Activated naive CD8-positive, alpha-beta T cell treated with anti-CD3 and anti-CD28 coated beads, Interleukin-2, amount 50 U/mL, for 24 hours (primary cell): Measurements from ENCODE around the gene ZNF354B.
"Not testable (repeated sequence)": the region's sequence is repeated elsewhere in the genome, so short reads cannot be mapped to it uniquely, and the experiment has no call there.

Experiments used
- ATAC-seq: fragments of 150-1000 bp; cut with Tn5 transposase; one replicate; pipeline ENCODE4 v1.10.0; 2021
- DNase-seq: peaks from one replicate; pipeline ENCODE4 v3.0.0; 2021
- H3K27ac Mint-ChIP-seq: one replicate; pipeline ENCODE4 v1.8.0; 2021; ENCODE audit warnings: mild to moderate bottlenecking, mixed read lengths
- H3K27me3 Mint-ChIP-seq: one replicate; pipeline ENCODE4 v1.8.0; 2021; ENCODE audit warnings: mixed read lengths
- H3K36me3 Mint-ChIP-seq: one replicate; pipeline ENCODE4 v1.8.0; 2021; ENCODE audit warnings: low read depth, mixed read lengths
- H3K4me1 Mint-ChIP-seq: one replicate; pipeline ENCODE4 v1.8.0; 2021; ENCODE audit warnings: mixed read lengths
- H3K4me3 Mint-ChIP-seq: one replicate; pipeline ENCODE4 v1.8.0; 2021; ENCODE audit warnings: mild to moderate bottlenecking, moderate library complexity, mixed read lengths
- H3K9me3 Mint-ChIP-seq: one replicate; pipeline ENCODE4 v1.8.0; 2021; ENCODE audit warnings: mixed read lengths

ZNF354B gene

DNA sequence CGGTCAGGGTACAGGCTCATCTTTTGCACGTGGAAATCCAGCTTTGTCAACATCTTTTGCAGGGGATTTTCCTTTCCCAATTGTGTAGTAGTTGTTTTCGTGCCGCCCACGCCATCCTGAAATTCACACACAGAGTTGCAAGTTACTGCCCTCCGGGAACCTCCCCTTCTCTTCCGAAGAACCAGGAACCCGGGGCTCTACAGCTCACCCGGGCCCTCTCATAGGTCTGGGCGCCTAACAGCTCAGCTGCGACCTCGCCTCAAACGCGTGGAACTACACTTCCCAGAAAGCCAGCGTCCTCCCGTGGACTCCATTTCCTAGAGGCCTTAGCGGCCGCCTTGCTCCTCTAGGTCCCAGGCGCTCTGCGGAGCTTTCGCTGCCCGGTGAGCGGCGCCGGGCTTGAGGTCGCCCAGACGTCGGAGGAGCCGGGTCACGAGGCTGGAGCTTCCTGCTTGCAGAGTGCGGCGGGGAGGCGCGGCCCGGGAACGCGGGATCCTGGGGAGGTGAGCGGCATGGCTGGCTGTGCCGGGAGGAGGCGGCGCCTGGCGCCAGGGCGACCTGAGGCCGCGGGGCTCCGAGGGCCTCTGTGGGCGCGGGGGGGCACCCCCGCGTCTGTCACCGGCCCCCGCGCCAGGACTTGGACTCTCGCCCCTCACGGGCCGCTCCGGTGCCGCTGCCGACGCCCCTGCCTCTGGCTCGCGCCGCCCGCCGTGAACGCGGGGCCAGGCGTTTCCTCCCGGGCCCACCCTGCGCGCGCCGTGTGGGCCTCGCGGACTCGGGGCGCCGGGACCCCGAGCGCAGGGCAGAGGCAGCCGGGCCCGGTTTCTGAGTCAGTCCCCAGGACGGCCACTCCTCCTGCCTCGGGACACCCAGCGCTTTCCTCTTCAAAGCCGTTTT, at the start of gene ZNF354B:
Gene ZNF354B (plus strand): TSS at position 329 of the 897 bp plus-strand sequence. CDS start 1,095 bp downstream, outside the sequence.
- Mint-ChIP-seq H3K4me3 (peak within 1 kb of the TSS; percentile 86), H3K27me3 (peaks cover under 1% of the 10 kb centered on the region), H3K36me3 (peaks cover 24% of the 10 kb centered on the region), H3K27ac (peak within 1 kb of the TSS; percentile 85), H3K4me1 (peaks cover 24% of the 10 kb centered on the region), H3K9me3 (no peaks in the 10 kb centered on the region)
- peak; percentile 98 for ATAC-seq
- peak; percentile 78 for DNase-seq

DNA sequence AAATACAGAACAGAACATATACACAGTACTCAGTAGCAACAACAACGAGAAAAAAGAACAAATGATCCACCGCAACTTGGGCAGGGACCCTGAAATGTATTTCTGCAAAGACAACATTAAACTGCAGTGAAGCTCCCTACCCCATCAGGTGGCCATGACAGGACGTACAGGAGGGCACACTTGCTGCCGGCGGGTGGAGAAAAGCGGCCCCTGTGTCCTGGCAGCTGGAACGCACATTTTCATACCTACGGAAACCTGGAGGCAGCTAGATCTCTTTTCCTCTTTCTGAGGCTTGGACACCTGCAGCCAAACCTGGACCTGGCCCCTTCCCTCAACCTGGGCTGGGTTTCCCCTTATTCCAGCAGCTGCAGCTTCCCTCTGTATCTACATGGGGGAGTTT, 42.2 kb upstream of the ZNF354B start:
- Mint-ChIP-seq H3K4me3 (no peak overlapping the region), H3K4me1 (no peaks in the 10 kb centered on the region), H3K9me3 (no peaks in the 10 kb centered on the region), H3K36me3 (no peaks in the 10 kb centered on the region), H3K27ac (no peak overlapping the region), H3K27me3 (no peaks in the 10 kb centered on the region)
- no peak for ATAC-seq
- DNase-seq: no peak

DNA sequence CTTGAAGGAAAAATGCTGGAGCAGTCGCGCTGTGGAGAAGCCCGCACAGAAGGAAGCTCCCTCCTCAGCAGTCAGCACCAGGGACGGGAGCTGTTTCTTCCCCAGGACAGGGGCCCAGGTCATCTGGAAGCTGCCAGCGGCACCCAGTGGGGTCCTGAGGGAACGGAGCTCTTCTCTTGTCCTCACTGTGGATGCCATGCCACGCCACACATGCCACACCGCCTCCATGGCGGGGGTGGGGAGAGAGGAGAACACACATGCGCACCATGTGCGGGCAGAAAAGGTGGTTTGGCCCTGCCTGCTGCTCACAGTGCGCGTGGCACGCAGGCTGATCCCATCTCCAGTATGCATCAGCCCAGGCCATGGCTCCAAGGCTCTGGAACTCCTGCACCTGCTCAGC, 41.7 kb upstream of the ZNF354B start:
- Mint-ChIP-seq H3K4me1 (no peaks in the 10 kb centered on the region), H3K9me3 (no peaks in the 10 kb centered on the region), H3K27me3 (no peaks in the 10 kb centered on the region), H3K4me3 (no peak overlapping the region), H3K27ac (no peak overlapping the region), H3K36me3 (no peaks in the 10 kb centered on the region)
- ATAC-seq (no peak), DNase-seq (no peak)

DNA sequence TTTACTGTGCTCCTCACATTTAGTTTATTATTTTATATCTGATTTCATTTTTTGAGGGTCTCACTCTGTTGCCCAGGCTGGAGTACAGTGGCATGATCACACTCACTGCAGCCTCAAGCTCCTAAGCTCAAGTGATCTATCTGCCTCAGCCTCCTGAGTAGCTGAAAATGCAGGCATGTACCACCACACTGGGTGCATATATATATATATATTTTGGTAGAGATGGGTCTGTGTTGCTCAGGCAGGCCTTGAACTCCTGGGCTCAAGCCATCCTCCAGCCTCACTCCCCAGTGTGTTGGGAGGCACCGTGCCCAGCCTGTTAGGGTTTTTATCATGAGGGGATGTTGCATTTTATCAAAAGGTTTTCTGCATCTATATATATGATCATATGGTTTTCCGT, 39.8 kb upstream of the ZNF354B start:
- Mint-ChIP-seq H3K4me1 (no peaks in the 10 kb centered on the region), H3K9me3 (no peaks in the 10 kb centered on the region), H3K4me3 (no peak overlapping the region), H3K27ac (no peak overlapping the region), H3K36me3 (no peaks in the 10 kb centered on the region), H3K27me3 (no peaks in the 10 kb centered on the region)
- DNase-seq (no peak), ATAC-seq (no peak)

DNA sequence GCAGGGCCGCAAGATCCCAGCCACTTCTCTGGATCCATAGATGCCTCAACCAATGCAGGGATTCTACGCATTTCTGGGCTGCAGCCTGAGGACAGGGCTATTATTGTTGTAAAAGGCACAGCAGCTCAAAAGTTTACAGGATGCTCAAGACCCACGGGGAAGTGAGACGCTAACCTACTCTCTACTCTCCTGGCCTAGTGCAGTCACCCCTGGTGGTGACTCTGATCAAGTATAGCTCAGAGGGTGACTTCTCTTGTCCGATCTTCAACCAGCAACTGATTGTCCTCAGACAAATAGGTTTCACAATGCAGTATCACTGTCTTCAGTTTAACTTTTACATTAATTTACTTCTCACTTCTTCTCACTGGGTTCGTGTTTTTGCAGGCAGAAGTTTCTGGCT, 34.3 kb upstream of the ZNF354B start:
- no peak for DNase-seq
- no peaks in the 10 kb centered on the region for H3K36me3 Mint-ChIP-seq
- no peak overlapping the region for H3K27ac Mint-ChIP-seq
- ATAC-seq: no peak
- H3K4me1 Mint-ChIP-seq: no peaks in the 10 kb centered on the region
- H3K4me3 Mint-ChIP-seq: no peak overlapping the region
- H3K27me3 Mint-ChIP-seq: no peaks in the 10 kb centered on the region
- H3K9me3 Mint-ChIP-seq: no peaks in the 10 kb centered on the region

DNA sequence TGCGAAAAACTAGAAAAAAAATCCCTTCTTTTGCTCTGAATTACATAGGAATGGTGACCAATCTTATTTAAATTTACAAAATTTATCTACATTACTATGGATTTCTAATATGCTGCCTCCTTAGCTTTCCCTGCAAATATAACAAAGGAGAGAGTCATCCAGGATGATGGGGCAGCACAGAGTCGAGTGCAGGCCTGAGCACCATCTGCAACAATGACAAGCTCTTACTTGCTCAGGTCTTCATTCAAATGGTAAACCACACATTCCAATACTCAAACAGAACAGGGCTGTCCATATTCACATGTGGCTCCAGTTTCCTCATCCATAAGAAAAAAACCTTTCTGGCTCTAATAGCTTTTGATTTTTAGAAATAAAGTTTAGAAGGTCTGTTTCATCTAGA, 33.5 kb upstream of the ZNF354B start:
- no peak overlapping the region for H3K4me3 Mint-ChIP-seq
- no peaks in the 10 kb centered on the region for H3K36me3 Mint-ChIP-seq
- no peaks in the 10 kb centered on the region for H3K9me3 Mint-ChIP-seq
- H3K4me1 Mint-ChIP-seq: no peaks in the 10 kb centered on the region
- ATAC-seq (no peak), DNase-seq (no peak)
- H3K27me3 Mint-ChIP-seq: no peaks in the 10 kb centered on the region
- no peak overlapping the region for H3K27ac Mint-ChIP-seq

DNA sequence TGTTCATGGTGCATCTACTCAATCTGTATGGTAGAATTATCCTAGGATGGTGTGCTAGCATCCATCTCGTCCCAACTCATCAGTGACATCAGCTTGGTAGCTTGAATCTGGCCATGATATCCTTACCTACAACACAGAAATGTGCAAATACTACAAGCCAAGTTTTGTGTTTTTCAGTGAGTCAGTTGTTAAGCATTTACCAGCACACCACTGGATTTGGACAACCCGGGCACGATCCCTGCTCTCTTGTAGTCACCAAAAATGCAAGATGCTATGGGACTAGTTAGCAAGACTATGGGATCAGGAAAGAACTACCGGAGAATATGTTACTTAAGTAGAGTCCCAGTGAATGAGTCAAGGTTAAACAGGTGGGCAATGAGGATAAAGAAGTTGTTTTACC, 32.1 kb upstream of the ZNF354B start:
- Mint-ChIP-seq H3K27me3 (no peaks in the 10 kb centered on the region), H3K9me3 (no peaks in the 10 kb centered on the region), H3K4me3 (no peak overlapping the region), H3K27ac (no peak overlapping the region), H3K36me3 (no peaks in the 10 kb centered on the region), H3K4me1 (no peaks in the 10 kb centered on the region)
- DNase-seq (no peak), ATAC-seq (no peak)

DNA sequence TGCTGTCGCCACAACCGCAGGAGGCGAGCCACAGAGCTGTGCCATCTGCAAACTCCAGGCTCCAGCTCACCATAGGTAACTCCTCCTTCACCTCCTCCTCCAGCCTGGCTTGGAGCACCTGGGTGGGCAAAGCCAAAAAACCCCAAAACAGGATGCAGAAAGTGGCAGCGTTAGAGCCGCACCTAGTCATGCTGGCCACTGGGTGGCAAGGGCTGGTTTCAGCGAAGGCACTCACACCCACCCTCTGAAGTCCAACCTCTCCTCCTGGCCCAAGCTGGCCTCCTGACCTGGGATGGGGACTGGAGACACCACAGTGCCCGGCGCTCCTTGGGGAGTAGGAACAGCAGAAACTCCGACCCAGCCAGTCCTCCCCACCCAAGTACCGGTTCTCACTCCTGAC, 28.7 kb upstream of the ZNF354B start:
- ATAC-seq (no peak), DNase-seq (no peak)
- no peak overlapping the region for H3K27ac Mint-ChIP-seq
- H3K9me3 Mint-ChIP-seq: no peaks in the 10 kb centered on the region
- no peaks in the 10 kb centered on the region for H3K4me1 Mint-ChIP-seq
- H3K4me3 Mint-ChIP-seq: no peak overlapping the region
- H3K27me3 Mint-ChIP-seq: no peaks in the 10 kb centered on the region
- H3K36me3 Mint-ChIP-seq: no peaks in the 10 kb centered on the region

DNA sequence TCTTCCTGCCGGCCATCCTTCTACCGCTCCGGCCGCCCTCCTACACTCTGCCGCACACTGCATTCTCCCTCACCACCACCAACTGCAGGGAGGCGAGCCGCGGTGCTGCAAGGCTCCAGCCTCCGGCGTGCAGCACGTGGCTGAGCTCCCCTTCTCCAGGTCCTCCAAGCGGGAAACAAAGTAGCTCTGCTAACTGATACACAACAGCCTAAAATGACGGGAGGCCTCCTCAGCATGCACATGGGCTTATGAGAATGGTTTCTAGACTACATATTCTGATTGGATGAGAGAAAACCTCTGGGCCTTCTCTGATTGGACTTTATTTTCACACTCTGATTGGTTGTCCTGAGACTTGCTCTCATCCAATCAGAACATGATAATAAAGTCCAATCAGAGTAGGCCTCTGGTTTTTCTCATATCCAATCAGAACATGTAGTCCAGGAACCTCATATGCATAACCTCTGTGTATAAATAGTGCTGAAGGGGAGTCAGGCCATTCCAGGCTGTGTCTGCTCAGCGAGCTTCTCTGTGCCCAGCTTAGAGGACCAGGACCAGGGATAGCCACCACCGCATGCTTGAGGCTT, 27.0 kb upstream of the ZNF354B start:
- DNase-seq: no peak
- no peaks in the 10 kb centered on the region for H3K9me3 Mint-ChIP-seq
- H3K4me1 Mint-ChIP-seq: no peaks in the 10 kb centered on the region
- no peak for ATAC-seq
- H3K4me3 Mint-ChIP-seq: no peak overlapping the region
- no peak overlapping the region for H3K27ac Mint-ChIP-seq
- no peaks in the 10 kb centered on the region for H3K27me3 Mint-ChIP-seq
- no peaks in the 10 kb centered on the region for H3K36me3 Mint-ChIP-seq

DNA sequence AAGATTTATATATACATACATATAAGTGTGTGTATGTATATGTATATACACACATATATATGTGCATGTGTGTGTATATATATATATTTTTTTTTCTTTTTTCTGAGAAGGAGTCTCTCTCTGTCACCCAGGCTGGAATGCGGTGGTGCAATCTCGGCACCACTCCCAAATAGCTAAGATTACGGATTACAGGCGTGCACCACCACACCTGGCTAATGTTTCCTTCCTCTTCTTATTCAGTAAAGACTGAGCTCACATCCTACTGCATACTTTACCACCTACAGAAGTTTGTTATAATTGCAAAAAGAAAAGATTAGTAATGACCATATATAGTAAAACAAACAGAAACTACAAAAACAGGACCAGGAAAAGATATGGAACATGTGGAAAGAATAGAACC, 23.1 kb upstream of the ZNF354B start:
- Mint-ChIP-seq H3K4me3 (no peak overlapping the region), H3K4me1 (no peaks in the 10 kb centered on the region)

DNA sequence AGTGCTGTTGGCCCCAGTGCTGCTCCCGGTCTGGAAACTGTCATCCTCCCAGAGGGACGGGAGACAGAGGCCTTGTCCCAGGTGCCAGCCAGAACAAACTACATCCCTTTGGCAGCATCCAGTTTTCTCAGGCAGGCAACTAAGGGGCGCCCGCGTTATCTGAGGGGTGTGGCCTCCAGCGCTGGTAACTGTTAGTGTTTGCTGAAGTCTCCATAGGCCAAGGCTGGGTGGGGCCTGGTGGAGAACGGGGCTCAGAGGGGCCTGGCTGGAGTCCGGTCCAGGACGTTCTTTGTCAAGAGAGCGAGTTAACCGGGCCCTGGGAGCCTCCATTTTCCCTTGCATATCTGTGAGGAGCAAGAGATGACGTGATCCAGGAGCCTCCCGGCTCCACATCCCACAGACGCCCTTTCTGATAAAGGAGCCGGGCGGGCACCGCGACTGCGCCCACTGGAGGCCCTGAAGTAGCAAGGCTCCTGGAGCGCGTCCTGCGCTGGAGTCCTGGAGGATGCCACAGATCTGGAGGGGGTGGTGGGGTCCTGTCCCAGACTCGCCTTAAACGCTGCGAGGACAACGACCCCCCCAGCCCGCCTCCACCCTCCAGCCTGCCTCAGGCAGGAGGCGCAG, 20.9 kb upstream of the ZNF354B start:
- not testable (repeated sequence) for H3K27me3 Mint-ChIP-seq, ATAC-seq, DNase-seq, H3K9me3 Mint-ChIP-seq, H3K4me3 Mint-ChIP-seq, H3K36me3 Mint-ChIP-seq, H3K4me1 Mint-ChIP-seq, H3K27ac Mint-ChIP-seq

More for the DNA sequence above, 23.1 kb upstream of the ZNF354B start:
- ATAC-seq: no peak
- H3K9me3 Mint-ChIP-seq: no peaks in the 10 kb centered on the region
- H3K27me3 Mint-ChIP-seq: no peaks in the 10 kb centered on the region
- no peaks in the 10 kb centered on the region for H3K36me3 Mint-ChIP-seq
- no peak for DNase-seq
- no peak overlapping the region for H3K27ac Mint-ChIP-seq

DNA sequence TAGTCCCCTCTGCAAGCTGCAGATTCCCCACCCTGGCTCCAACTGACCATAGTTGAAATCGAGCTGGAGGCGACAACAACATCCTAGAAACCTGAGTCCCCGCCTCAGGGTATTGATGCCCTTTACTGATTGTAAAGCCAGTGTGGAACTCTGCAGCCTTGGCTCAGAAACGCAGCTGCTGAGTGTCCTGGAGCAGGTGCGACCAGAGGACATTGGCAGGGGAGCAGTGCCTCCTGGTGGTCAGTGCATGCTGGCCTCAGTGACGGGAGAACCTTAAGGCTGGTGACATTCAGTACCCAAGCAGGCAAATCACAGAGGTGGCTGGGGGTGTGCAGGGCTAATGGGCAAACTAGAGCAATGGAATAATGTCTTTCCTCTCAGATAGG, 20.4 kb upstream of the ZNF354B start:
- ATAC-seq (no peak), DNase-seq (peak; percentile 54)
- no peaks in the 10 kb centered on the region for H3K9me3 Mint-ChIP-seq
- H3K4me3 Mint-ChIP-seq: no peak overlapping the region
- H3K4me1 Mint-ChIP-seq: no peaks in the 10 kb centered on the region
- no peak overlapping the region for H3K27ac Mint-ChIP-seq
- no peaks in the 10 kb centered on the region for H3K27me3 Mint-ChIP-seq
- H3K36me3 Mint-ChIP-seq: no peaks in the 10 kb centered on the region

DNA sequence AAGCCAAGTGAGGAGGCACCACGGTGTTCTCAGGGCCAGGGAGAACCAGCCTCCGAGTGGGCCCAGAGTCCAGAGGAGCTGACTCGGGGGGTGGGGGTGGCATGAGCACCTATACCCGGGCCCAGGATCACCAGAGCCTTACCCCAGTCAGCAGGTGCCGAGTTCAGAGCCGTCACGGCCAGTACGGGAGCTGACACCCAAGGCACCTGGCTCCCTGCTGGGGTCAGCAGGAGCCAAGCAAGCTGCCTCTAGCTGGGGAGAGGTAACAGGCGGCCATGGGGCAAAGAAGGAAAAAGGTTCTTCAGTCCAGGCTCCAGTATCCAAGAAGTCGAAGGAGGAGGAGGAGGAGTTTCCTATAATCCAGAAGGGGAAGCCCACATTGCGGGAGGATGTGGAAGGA, 19.4 kb upstream of the ZNF354B start:
- not testable (repeated sequence) for H3K9me3 Mint-ChIP-seq, H3K27ac Mint-ChIP-seq, ATAC-seq, H3K4me3 Mint-ChIP-seq, H3K36me3 Mint-ChIP-seq, DNase-seq, H3K4me1 Mint-ChIP-seq, H3K27me3 Mint-ChIP-seq

DNA sequence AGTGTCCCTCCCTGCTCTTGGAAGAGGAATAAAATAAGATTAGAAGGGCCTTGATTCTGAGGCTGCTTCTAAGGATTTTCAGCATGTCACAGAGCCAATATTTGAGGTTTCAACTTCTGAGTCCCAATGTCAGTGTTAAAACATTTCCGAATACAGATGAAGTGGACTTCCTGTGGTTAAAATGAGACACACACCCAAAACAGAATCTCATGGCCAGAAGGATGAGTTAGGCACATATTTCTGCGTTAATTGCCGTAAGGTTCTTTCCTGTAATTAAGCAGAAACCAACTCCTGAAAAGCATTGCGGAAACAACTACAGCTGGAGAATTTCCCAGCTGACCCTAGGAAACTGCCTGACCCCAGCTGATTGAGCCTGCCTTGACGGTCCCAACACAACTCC, 10.4 kb upstream of the ZNF354B start:
- H3K27me3 Mint-ChIP-seq: peaks cover 9% of the 10 kb centered on the region
- ATAC-seq: no peak

DNA sequence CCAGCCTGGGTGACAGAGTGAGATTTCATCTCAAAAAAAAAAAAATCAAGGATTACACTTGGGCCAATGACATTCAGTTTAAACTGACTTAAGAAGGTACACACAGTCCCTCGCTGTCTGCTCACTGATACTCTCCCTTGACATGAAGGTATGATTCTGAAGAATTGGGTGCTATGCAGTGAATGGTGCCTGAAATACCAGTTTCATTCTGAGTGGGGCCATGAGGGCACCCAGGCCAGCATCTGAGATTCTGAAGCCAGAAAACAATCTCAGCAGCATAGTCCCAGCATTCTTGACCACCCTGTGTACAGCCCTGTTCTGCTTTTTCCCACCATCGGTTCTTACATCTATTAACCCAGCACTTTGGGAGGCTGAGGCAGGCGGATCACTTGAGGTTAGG, 7.8 kb upstream of the ZNF354B start:
- Mint-ChIP-seq H3K27me3 (peaks cover 14% of the 10 kb centered on the region), H3K36me3 (no peaks in the 10 kb centered on the region), H3K27ac (no peak overlapping the region), H3K4me3 (no peak overlapping the region), H3K4me1 (no peaks in the 10 kb centered on the region), H3K9me3 (peaks cover 3% of the 10 kb centered on the region)
- no peak for ATAC-seq
- no peak for DNase-seq

More for the DNA sequence above, 10.4 kb upstream of the ZNF354B start:
- Mint-ChIP-seq H3K27ac (no peak overlapping the region), H3K4me1 (no peaks in the 10 kb centered on the region), H3K9me3 (peaks cover 3% of the 10 kb centered on the region), H3K36me3 (no peaks in the 10 kb centered on the region), H3K4me3 (no peak overlapping the region)
- DNase-seq: no peak
